T-cell (primary cell): ENCODE data around the gene DLK2. TPM values are rescaled to one million over a fixed set of nuclear protein-coding genes. Genes with fewer than 3 reads are reported as not detected.
A peak's percentile ranks its signal among the peaks of the same experiment; 100 is the strongest.

ENCODE experiments used
- ATAC-seq, 4 experiments: fragments of 200-7000 bp in 3 of 4; fragments of 150-1000 bp in 1 of 4; cut with Tn5 transposase; replicated peaks in 1 of 4; 1 replicate in 3 of 4; 2 replicates in 1 of 4; pipeline ENCODE4 v1.10.0; 2021; ENCODE audit warnings: moderate library complexity in 3 of 4, mild to moderate bottlenecking in 2 of 4, moderate number of reproducible peaks in 1 of 4
- CTCF ChIA-PET, 2 donors: fragments of 300-600 bp; sonication (Branson Sonifier 250); formaldehyde crosslinking; loops; one replicate each; lab custom pipeline; 2022; ENCODE audit warnings: antibody characterized with exemption in 2 of 2; lab: Charles Lee
- POLR2A ChIA-PET, 2 donors: fragments of 300-600 bp; sonication (Branson Sonifier 250); formaldehyde crosslinking; loops; one replicate each; lab custom pipeline; 2022; ENCODE audit warnings: antibody characterized with exemption in 2 of 2; lab: Charles Lee
- DNase-seq, 35 experiments: peaks; one replicate each; pipeline versions ENCODE4 v3.0.0 to v3.0.0-alpha.2; 2013 to 2023
- H3K27ac ChIP-seq: one replicate; pipeline ENCODE4 v1.5.1; 2013; ENCODE audit warnings: low read length
- H3K27me3 ChIP-seq, 2 experiments: replicated peaks in 1 of 2; 1 replicate in 1 of 2; 2 replicates in 1 of 2; pipeline versions ENCODE4 v1.6.1 to v1.7.0; 2013; ENCODE audit warnings: low read length in 1 of 2, mixed read lengths in 1 of 2; ENCODE audit not compliant: control insufficient read depth in 2 of 2, insufficient read depth in 2 of 2; ENCODE audit errors: extremely low read depth in 1 of 2
- H3K36me3 ChIP-seq, 2 donors: 1 replicate in 1 of 2; 2 replicates in 1 of 2; pipeline versions ENCODE4 v1.6.1 to v1.7.0; 2013; ENCODE audit warnings: low read length in 1 of 2; ENCODE audit not compliant: control insufficient read depth in 2 of 2, insufficient read depth in 1 of 2; ENCODE audit errors: extremely low read depth in 1 of 2
- H3K4me1 ChIP-seq, 2 experiments: 1 replicate in 1 of 2; 2 replicates in 1 of 2; pipeline versions ENCODE4 v1.6.1 to v1.7.0; 2013; ENCODE audit warnings: low read length in 2 of 2, mixed read lengths in 1 of 2; ENCODE audit not compliant: insufficient read depth in 2 of 2, control insufficient read depth in 1 of 2; ENCODE audit errors: extremely low read depth in 1 of 2
- H3K4me3 ChIP-seq, 2 donors: 1 replicate in 1 of 2; 2 replicates in 1 of 2; pipeline versions ENCODE4 v1.5.1 to v1.7.0; 2013; ENCODE audit warnings: mild to moderate bottlenecking in 2 of 2, low read length in 1 of 2, moderate library complexity in 1 of 2; ENCODE audit not compliant: control insufficient read depth in 1 of 2; ENCODE audit errors: extremely low read depth in 1 of 2
- H3K9me3 ChIP-seq: 2 replicates; pipeline ENCODE4 v1.7.0; 2013
- H3K27ac Mint-ChIP-seq, 2 donors: one replicate each; pipeline ENCODE4 v1.8.0; 2020 to 2021; ENCODE audit warnings: mild to moderate bottlenecking in 2 of 2, mixed read lengths in 2 of 2
- H3K27me3 Mint-ChIP-seq, 2 donors: one replicate each; pipeline ENCODE4 v1.8.0; 2021 to 2022; ENCODE audit warnings: mixed read lengths in 2 of 2
- H3K36me3 Mint-ChIP-seq: one replicate; pipeline ENCODE4 v1.8.0; 2021; ENCODE audit warnings: mixed read lengths
- H3K4me1 Mint-ChIP-seq, 3 donors: one replicate each; pipeline ENCODE4 v1.8.0; 2020 to 2022; ENCODE audit warnings: mixed read lengths in 3 of 3, mild to moderate bottlenecking in 1 of 3
- H3K4me3 Mint-ChIP-seq, 3 donors: one replicate each; pipeline ENCODE4 v1.8.0; 2020 to 2022; ENCODE audit warnings: mild to moderate bottlenecking in 3 of 3, mixed read lengths in 3 of 3, moderate library complexity in 3 of 3
- H3K9me3 Mint-ChIP-seq, 3 donors: one replicate each; pipeline ENCODE4 v1.8.0; 2020 to 2022; ENCODE audit warnings: mixed read lengths in 3 of 3
- WGBS: methylation state at CpG from one replicate; pipeline ENCODE4 v1.1.5; 2013; ENCODE audit warnings: missing lambda C conversion rate; ENCODE audit not compliant: insufficient coverage; 5-methylcytosine and 5-hydroxymethylcytosine counted together
- total RNA-seq, 35 experiments: library from RNA in 6 of 35; stranded (reverse) in 6 of 35; fragments of 120-200 nt in 1 of 35; gene quantifications; one replicate each; pipeline versions ENCODE4 v1.2.1 to v1.2.4 and lab custom pipeline; 2013 to 2026

The DLK2 gene
- total RNA-seq, 5 donors from 2014 or later (not counting 1 experiment from before 2014, with no cell fraction given), result 0.47 to 2.1 (median 1.4) TPM

DNA sequence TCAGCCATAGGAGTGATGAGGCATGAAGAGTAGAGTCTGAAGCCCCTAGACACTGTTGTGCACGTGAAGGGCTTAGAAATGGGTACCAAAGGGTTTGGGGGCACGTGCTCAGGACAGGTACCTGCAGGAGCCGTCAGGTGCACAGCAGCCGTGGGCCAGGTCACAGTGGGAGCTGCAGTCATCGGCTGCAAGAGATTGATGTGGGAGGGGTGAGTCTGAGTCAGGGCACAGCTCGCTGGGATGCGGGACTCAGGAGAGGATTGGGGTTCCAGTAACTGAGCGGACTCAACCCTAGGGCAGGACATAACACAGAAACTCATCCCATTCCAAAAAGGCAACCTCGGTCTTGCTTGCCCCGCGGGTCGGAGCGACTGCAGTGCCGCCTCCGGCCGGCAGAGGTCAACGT, 1.1 kb downstream of the DLK2 start:
- ATAC-seq, result peak; percentile 48 to 54 (median 50)
- POLR2A ChIA-PET, result no interaction called here
- Histone ChIP-seq H3K4me1 (peaks cover 0 to 18% of the 10 kb centered on the region in 2 experiments), H3K27ac (peak overlapping the region; percentile 20), H3K36me3 (peaks cover 15 to 21% of the 10 kb centered on the region in 2 donors), H3K9me3 (no peaks in the 10 kb centered on the region), H3K27me3 (peaks cover 0 to 9% of the 10 kb centered on the region in 2 experiments), H3K4me3 (peak overlapping the region; percentile 62 to 63)
- WGBS, result 18% methylated on average over 13 of the region's 17 CpGs
- H3K4me3 Mint-ChIP-seq, result peak overlapping the region; percentile 77 to 83 (median 79)
- peak in 32 of 35 experiments; percentile 23 to 75 (median 50) for DNase-seq
- peaks cover 8% of the 10 kb centered on the region for H3K36me3 Mint-ChIP-seq
- H3K27me3 Mint-ChIP-seq, result peaks cover 0 to 2% of the 10 kb centered on the region in 2 donors
- H3K9me3 Mint-ChIP-seq, result no peaks in the 10 kb centered on the region
- H3K4me1 Mint-ChIP-seq, result peaks cover 11 to 17% (median 15%) of the 10 kb centered on the region in 3 donors
- CTCF ChIA-PET, result interaction anchor here in 1 of 2 donors (1.3 kb wide), 1 partner anchor 52 kb away, joined by 3 read pairs; no protein-coding TSS in a partner anchor
- peak overlapping the region; percentile 75 to 79 for H3K27ac Mint-ChIP-seq

DNA sequence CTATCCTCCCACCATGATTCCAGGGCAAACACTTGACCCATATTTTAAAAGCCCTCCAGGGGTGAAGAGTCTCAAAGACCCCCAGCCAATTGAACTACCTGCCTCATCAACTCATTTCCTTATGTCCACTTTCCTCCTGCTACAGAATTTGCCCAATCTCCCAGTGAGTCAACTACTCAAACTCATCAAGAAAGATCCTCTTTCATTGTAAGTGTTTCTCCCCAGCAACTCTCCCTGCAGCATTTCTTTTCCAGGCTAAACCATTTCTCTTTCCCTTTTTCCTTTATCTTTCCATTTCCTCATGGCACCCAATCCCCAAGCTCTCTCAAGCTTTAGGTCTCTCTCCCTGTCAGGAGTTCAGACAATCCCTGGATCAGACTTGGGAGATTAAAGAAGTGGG, 1.5 kb downstream of the DLK2 start:
- Histone ChIP-seq H3K4me1 (peaks cover 0 to 18% of the 10 kb centered on the region in 2 experiments), H3K27me3 (peaks cover 0 to 9% of the 10 kb centered on the region in 2 experiments), H3K9me3 (no peaks in the 10 kb centered on the region), H3K4me3 (no peak overlapping the region), H3K36me3 (peaks cover 15 to 25% of the 10 kb centered on the region in 2 donors), H3K27ac (peak overlapping the region; percentile 18)
- peak overlapping the region; percentile 77 to 83 (median 79) for H3K4me3 Mint-ChIP-seq
- peaks cover 11 to 17% (median 15%) of the 10 kb centered on the region in 3 donors for H3K4me1 Mint-ChIP-seq
- no peaks in the 10 kb centered on the region for H3K9me3 Mint-ChIP-seq
- ChIA-PET POLR2A (no interaction called here), CTCF (interaction anchor here in 1 of 2 donors (1.3 kb wide), 1 partner anchor 53 kb away, joined by 3 read pairs; no protein-coding TSS in a partner anchor)
- no peak for DNase-seq
- H3K27me3 Mint-ChIP-seq, result peaks cover 0 to 2% of the 10 kb centered on the region in 2 donors
- peaks cover 12% of the 10 kb centered on the region for H3K36me3 Mint-ChIP-seq
- no peak for ATAC-seq
- peak overlapping the region; percentile 75 to 79 for H3K27ac Mint-ChIP-seq

DNA sequence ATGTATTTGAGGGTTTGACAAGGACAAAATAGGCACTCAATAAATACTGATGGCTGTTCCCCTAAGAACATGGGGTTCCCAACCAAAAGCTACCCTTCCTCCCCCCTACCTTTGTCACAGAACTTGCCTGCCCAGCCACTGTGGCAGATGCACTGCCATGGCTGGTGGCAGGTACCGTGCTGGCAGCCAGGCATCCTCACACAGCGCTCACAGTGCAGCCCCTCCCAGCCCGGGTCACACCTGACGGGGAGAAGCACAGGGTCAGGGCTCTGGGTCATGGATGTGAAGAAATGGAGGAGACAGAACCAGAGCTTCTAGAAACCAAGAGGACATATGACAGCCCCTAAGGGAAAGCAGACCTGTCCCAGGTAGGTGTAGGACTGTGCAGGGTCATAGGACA, 2.5 kb downstream of the DLK2 start:
- Mint-ChIP-seq H3K27ac (peak overlapping the region in 1 of 2 donors; percentile 1), H3K36me3 (peaks cover 19% of the 10 kb centered on the region), H3K9me3 (no peaks in the 10 kb centered on the region), H3K27me3 (peaks cover 0 to 2% of the 10 kb centered on the region in 2 donors), H3K4me3 (peak overlapping the region; percentile 4 to 83 (median 34)), H3K4me1 (peaks cover 11 to 17% (median 15%) of the 10 kb centered on the region in 3 donors)
- H3K27ac ChIP-seq, result no peak overlapping the region
- peaks cover 0 to 18% of the 10 kb centered on the region in 2 experiments for H3K4me1 ChIP-seq
- peaks cover 18 to 33% of the 10 kb centered on the region in 2 donors for H3K36me3 ChIP-seq
- DNase-seq, result no peak
- CTCF ChIA-PET, result interaction anchor here (0.5 to 0.9 kb wide), 4 partner anchors 8 to 200 kb away, joined by 3 to 10 read pairs (median 4); no protein-coding TSS in a partner anchor
- WGBS, result no CpG with 5 or more reads among the region's 4 CpGs
- H3K27me3 ChIP-seq, result peaks cover 0 to 5% of the 10 kb centered on the region in 2 experiments
- POLR2A ChIA-PET, result interaction anchor here in 1 of 2 donors (0.6 kb wide), 1 partner anchor 54 kb away, joined by 10 read pairs; no protein-coding TSS in a partner anchor
- no peak overlapping the region for H3K4me3 ChIP-seq
- no peaks in the 10 kb centered on the region for H3K9me3 ChIP-seq
- ATAC-seq, result no peak

- no peak for DNase-seq
- no peaks in the 10 kb centered on the region for H3K9me3 Mint-ChIP-seq
- 94% methylated on average over 7 of the region's 8 CpGs for whole genome bisulfite sequencing
- H3K9me3 ChIP-seq, result no peaks in the 10 kb centered on the region
- CTCF ChIA-PET, result no interaction called here
- no peak for ATAC-seq
- no peak overlapping the region for H3K27ac ChIP-seq
- H3K27me3 Mint-ChIP-seq, result peaks cover 0 to 2% of the 10 kb centered on the region in 2 donors
- H3K27ac Mint-ChIP-seq, result no peak overlapping the region
- H3K4me1 ChIP-seq, result peaks cover 0 to 18% of the 10 kb centered on the region in 2 experiments
- H3K4me1 Mint-ChIP-seq, result peaks cover 11 to 17% (median 15%) of the 10 kb centered on the region in 3 donors
- H3K27me3 ChIP-seq, result no peaks in the 10 kb centered on the region
- no peak overlapping the region for H3K4me3 Mint-ChIP-seq
- POLR2A ChIA-PET, result interaction anchor here in 1 of 2 donors (0.6 kb wide), 2 partner anchors 127 to 640 kb away, joined by 4 to 6 read pairs; no protein-coding TSS in a partner anchor
- H3K36me3 ChIP-seq, result peaks cover 21 to 41% of the 10 kb centered on the region in 2 donors
- peaks cover 28% of the 10 kb centered on the region for H3K36me3 Mint-ChIP-seq
- H3K4me3 ChIP-seq, result no peak overlapping the region
These were observed 3.4 kb downstream of the DLK2 start for GRCh38 chr6:43451939-43452338.

GRCh38 chr6:43451348-43451747, 4.0 kb downstream of the DLK2 start:
- H3K4me3 Mint-ChIP-seq, result no peak overlapping the region
- POLR2A ChIA-PET, result interaction anchor here (0.6 kb wide), 3 partner anchors 53 to 639 kb away, joined by 4 to 6 read pairs (median 6); no protein-coding TSS in a partner anchor
- CTCF ChIA-PET, result no interaction called here

DNA sequence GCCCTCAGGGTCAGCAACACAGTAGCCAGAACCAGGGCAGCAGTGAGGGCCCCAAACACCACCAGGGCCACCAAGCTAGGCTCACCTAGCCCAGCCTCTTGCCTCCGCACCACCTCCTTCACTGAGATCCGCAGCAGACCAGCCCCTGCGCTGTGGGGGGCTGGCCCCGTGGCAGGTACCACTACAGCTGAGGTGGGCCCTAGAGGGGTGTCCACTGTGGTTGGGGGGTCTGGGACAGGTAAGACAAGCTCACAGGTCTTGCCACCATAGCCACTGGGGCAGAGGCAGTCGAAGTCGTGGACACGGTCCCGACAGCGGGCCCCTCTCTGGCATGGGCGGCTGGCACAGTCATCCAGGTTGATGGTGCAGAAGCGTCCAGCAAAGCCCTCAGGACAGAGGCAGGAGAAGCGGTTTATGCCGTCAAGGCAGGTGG, 4.6 kb downstream of the DLK2 start:
- no peaks in the 10 kb centered on the region for H3K27me3 Mint-ChIP-seq
- H3K27ac Mint-ChIP-seq, result no peak overlapping the region
- Histone ChIP-seq H3K27me3 (no peaks in the 10 kb centered on the region), H3K4me1 (peaks cover 0 to 12% of the 10 kb centered on the region in 2 experiments), H3K36me3 (peaks cover 21 to 46% of the 10 kb centered on the region in 2 donors), H3K9me3 (no peaks in the 10 kb centered on the region), H3K4me3 (no peak overlapping the region), H3K27ac (no peak overlapping the region)
- ATAC-seq (no peak), DNase-seq (no peak)
- peaks cover 4 to 8% (median 6%) of the 10 kb centered on the region in 3 donors for H3K4me1 Mint-ChIP-seq
- H3K36me3 Mint-ChIP-seq, result peaks cover 34% of the 10 kb centered on the region
- H3K4me3 Mint-ChIP-seq, result no peak overlapping the region
- WGBS, result 90% methylated on average over 8 of the region's 13 CpGs
- ChIA-PET CTCF (no interaction called here), POLR2A (interaction anchor here in 1 of 2 donors (0.6 kb wide), 1 partner anchor 52 kb away, joined by 6 read pairs; no protein-coding TSS in a partner anchor)
- no peaks in the 10 kb centered on the region for H3K9me3 Mint-ChIP-seq

More at GRCh38 chr6:43451348-43451747, 4.0 kb downstream of the DLK2 start:
- Mint-ChIP-seq H3K27ac (no peak overlapping the region), H3K9me3 (no peaks in the 10 kb centered on the region), H3K27me3 (peaks cover 0 to 2% of the 10 kb centered on the region in 2 donors), H3K4me1 (peaks cover 10 to 14% (median 12%) of the 10 kb centered on the region in 3 donors), H3K36me3 (peaks cover 33% of the 10 kb centered on the region)
- H3K4me1 ChIP-seq, result peaks cover 0 to 18% of the 10 kb centered on the region in 2 experiments
- no peak overlapping the region for H3K4me3 ChIP-seq
- no peak for DNase-seq
- H3K9me3 ChIP-seq, result no peaks in the 10 kb centered on the region
- H3K27me3 ChIP-seq, result no peaks in the 10 kb centered on the region
- H3K36me3 ChIP-seq, result peaks cover 21 to 41% of the 10 kb centered on the region in 2 donors
- ATAC-seq, result no peak
- no CpG with 5 or more reads among the region's 4 CpGs for WGBS
- no peak overlapping the region for H3K27ac ChIP-seq
